HG02763 (cell line): ENCODE results near the gene TLCD4.

Experiments
- ATAC-seq: cut with Tn5 transposase; IDR thresholded peaks from one replicate; pipeline ENCODE4 v1.9.1; 2021; ENCODE audit warnings: mild to moderate bottlenecking, moderate library complexity; ENCODE audit not compliant: unreplicated experiment

Gene TLCD4

GRCh38 chr1:95094923-95095322 lies 22.2 kb upstream of the TLCD4 start:
- ATAC-seq, result no peak

- peak; percentile 88 for ATAC-seq
Measured at GRCh38 chr1:95095833-95096217, 21.3 kb upstream of the TLCD4 start.

- peak; percentile 20 for ATAC-seq
Measured at GRCh38 chr1:95096218-95096841, 20.8 kb upstream of the TLCD4 start.

GRCh38 chr1:95097426-95097825 lies 19.7 kb upstream of the TLCD4 start:
- ATAC-seq, result no peak

GRCh38 chr1:95098196-95098595 lies 19.0 kb upstream of the TLCD4 start:
- ATAC-seq, result no peak

GRCh38 chr1:95108792-95109191 lies 8.4 kb upstream of the TLCD4 start:
- no peak for ATAC-seq

- ATAC-seq, result no peak
Measured at GRCh38 chr1:95111014-95111413, 6.1 kb upstream of the TLCD4 start.

GRCh38 chr1:95113684-95114083 lies 3.5 kb upstream of the TLCD4 start:
- no peak for ATAC-seq

- ATAC-seq, result no peak
Measured at GRCh38 chr1:95115708-95116137, 1.4 kb upstream of the TLCD4 start.

- peak; percentile 55 for ATAC-seq
Measured at GRCh38 chr1:95116580-95117206, 462 bp upstream of the TLCD4 start.

GRCh38 chr1:95118067-95118499 lies 928 bp downstream of the TLCD4 start:
- no peak for ATAC-seq

- ATAC-seq, result no peak
Measured at GRCh38 chr1:95118710-95119109, 1.6 kb downstream of the TLCD4 start.

- no peak for ATAC-seq
Measured at GRCh38 chr1:95119273-95119672, 2.1 kb downstream of the TLCD4 start.

- ATAC-seq, result no peak
Measured at GRCh38 chr1:95122151-95122697, 5.1 kb downstream of the TLCD4 start.

- no peak for ATAC-seq
Measured at GRCh38 chr1:95124342-95124741, 7.2 kb downstream of the TLCD4 start.

GRCh38 chr1:95126366-95126765 lies 9.2 kb downstream of the TLCD4 start:
- ATAC-seq, result no peak

- ATAC-seq, result no peak
Measured at GRCh38 chr1:95126846-95127245, 9.7 kb downstream of the TLCD4 start.

GRCh38 chr1:95127380-95127779 lies 10.2 kb downstream of the TLCD4 start:
- no peak for ATAC-seq

- ATAC-seq, result no peak
Measured at GRCh38 chr1:95132762-95133161, 15.6 kb downstream of the TLCD4 start.

GRCh38 chr1:95133687-95134086 lies 16.5 kb downstream of the TLCD4 start:
- no peak for ATAC-seq

- ATAC-seq, result no peak
Measured at GRCh38 chr1:95138223-95138622, 21.1 kb downstream of the TLCD4 start.

GRCh38 chr1:95139039-95139438 lies 21.9 kb downstream of the TLCD4 start:
- no peak for ATAC-seq

GRCh38 chr1:95140791-95141190 lies 23.6 kb downstream of the TLCD4 start:
- ATAC-seq, result no peak
